ENCODE data around the gene ZBTB6. TPM values are rescaled to one million over a fixed set of nuclear protein-coding genes. Genes with fewer than 3 reads are reported as not detected.

The ZBTB6 gene
- total and polyA plus RNA-seq, 2 of the 13 experiments (the other 11 are each of a cell fraction or from before 2014, with no cell fraction given), result 3.7 to 7.1 TPM

GRCh38 chr9:122912964-122913673 lies at the start of gene ZBTB6 (continued):
- peak; percentile 27 for TF ChIP-seq TEAD3 (CRISPR knock-in tag; optimal IDR thresholded peaks at IDR 0.05; ENCODE audit: borderline replicate concordance)
- no peak for TF ChIP-seq CAMTA2 (CRISPR knock-in tag; IDR thresholded peaks at IDR 0.05; ENCODE audit: borderline replicate concordance)
- 0 out of 2 replicates have a peak, but pooled peaks have one; percentile 35 for TF ChIP-seq FOXC1 (CRISPR knock-in tag; IDR thresholded peaks at IDR 0.05; ENCODE audit: borderline replicate concordance)
- peak; percentile 34; the same call in 1 of the 2 replicates for TF ChIP-seq ZNF768 (CRISPR knock-in tag; IDR thresholded peaks at IDR 0.05)
- no peak; the same call in 1 of the 2 replicates for TF ChIP-seq E2F1 (CRISPR knock-in tag; IDR thresholded peaks at IDR 0.05)
- TF ChIP-seq TIGD3 (CRISPR knock-in tag; IDR thresholded peaks at IDR 0.05; ENCODE audit: borderline replicate concordance), result no peak
- peak; percentile 34; the same call in 1 of the 2 replicates for TF ChIP-seq BRF2 (CRISPR knock-in tag; IDR thresholded peaks at IDR 0.05)
- TF ChIP-seq MXD1 (CRISPR knock-in tag; IDR thresholded peaks at IDR 0.05), result peak; percentile 20; the same call in 1 of the 2 replicates
- no peak for TF ChIP-seq ZNF652 (CRISPR knock-in tag; IDR thresholded peaks at IDR 0.05; ENCODE audit: borderline replicate concordance, low read depth)
- TF ChIP-seq KAT7 (CRISPR knock-in tag; IDR thresholded peaks at IDR 0.05; ENCODE audit: borderline replicate concordance), result no peak
- peak; percentile 14; the same call in 1 of the 2 replicates for TF ChIP-seq SOX5 (CRISPR knock-in tag; IDR thresholded peaks at IDR 0.05; ENCODE audit: borderline replicate concordance)
- no peak; the same call in 1 of the 2 replicates for TF ChIP-seq ZSCAN12 (CRISPR knock-in tag; IDR thresholded peaks at IDR 0.05)
- TF ChIP-seq ZNF775 (CRISPR knock-in tag; IDR thresholded peaks at IDR 0.05; ENCODE audit: borderline replicate concordance), result no peak
- TF ChIP-seq IKZF5 (CRISPR knock-in tag; IDR thresholded peaks at IDR 0.05), result peak; percentile 44; the same call in 1 of the 2 replicates
- TF ChIP-seq ZNF850 (CRISPR knock-in tag; conservative IDR thresholded peaks at IDR 0.05), result no peak
- TF ChIP-seq ZNF557 (CRISPR knock-in tag; IDR thresholded peaks at IDR 0.05), result peak; percentile 73; the same call in 1 of the 2 replicates
- TF ChIP-seq RAD21 (CRISPR knock-in tag; IDR thresholded peaks at IDR 0.05), result peak; percentile 36; the same call in 1 of the 2 replicates
- no peak for TF ChIP-seq CENPX (CRISPR knock-in tag; IDR thresholded peaks at IDR 0.05)
- no peak for TF ChIP-seq ZNF572 (CRISPR knock-in tag; IDR thresholded peaks at IDR 0.05)
- TF ChIP-seq RELA (CRISPR knock-in tag; IDR thresholded peaks at IDR 0.05), result no peak
- no peak for TF ChIP-seq PTBP1 (IDR thresholded peaks at IDR 0.05; ENCODE audit: low read depth, low read length, poor library complexity, severe bottlenecking)
- no peak for TF ChIP-seq PCBP2 (optimal IDR thresholded peaks at IDR 0.05; ENCODE audit: low read depth, low read length, poor library complexity, severe bottlenecking)
- no peak for TF ChIP-seq THYN1 (CRISPR knock-in tag; IDR thresholded peaks at IDR 0.05; ENCODE audit: borderline replicate concordance, low read depth)
- peak; percentile 23 for TF ChIP-seq CBX1 (IDR thresholded peaks at IDR 0.05; ENCODE audit: low read depth)

Data from HepG2 (cell line).